ENCODE measurements around the gene MEIS3. TPM values are rescaled to one million over a fixed set of nuclear protein-coding genes. Genes with fewer than 3 reads are reported as not detected.
A peak's percentile ranks its signal among the peaks of the same experiment; 100 is the strongest.

The MEIS3 gene
- total and polyA plus RNA-seq, 5 donors from 2014 or later: 0.13 to 1.0 (median 0.44) TPM; not detected in 2

DNA sequence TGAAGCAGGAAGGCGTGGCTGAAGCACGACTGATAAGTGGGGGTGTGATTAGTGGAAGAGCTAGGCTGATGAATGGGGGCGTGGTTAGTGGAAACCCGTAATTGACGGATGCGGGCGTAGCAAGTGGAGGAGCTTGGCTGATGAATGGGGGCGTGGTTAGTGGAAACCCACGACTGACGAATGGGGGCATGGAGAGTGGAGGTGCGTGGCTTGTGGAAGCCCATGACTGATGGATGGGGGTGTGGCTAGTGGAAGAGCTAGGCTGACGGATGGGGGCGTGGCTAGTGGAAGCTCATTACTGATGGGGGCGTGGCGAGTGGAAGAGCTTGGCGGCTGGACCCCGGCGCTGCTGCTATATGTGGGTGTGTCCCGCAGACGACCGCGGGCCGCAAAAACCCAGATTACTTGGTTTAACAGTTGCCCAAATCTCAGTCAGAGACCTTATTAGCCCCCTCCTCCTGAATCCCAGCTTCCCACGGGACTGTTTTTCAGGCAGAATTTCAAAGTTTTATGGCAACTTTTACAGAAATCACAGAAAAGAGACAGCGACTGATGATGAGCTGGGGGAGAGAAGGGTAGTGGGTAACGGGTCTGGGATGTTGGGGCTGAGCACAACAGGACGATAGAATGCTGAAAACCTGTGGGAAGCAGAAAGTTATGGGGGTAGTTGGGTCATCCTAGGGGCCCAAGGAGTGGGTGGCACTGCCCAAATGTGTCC, 9.0 kb upstream of the MEIS3 start:
- Histone ChIP-seq H3K4me3 (ENCODE audit: low read depth, low read length) (peak overlapping the region; percentile 48), H3K36me3 (ENCODE audit: control insufficient read depth, insufficient read depth, low read length) (no peaks in the 10 kb centered on the region), H3K27me3 (ENCODE audit: control insufficient read depth, insufficient read depth, low read length) (peaks cover 7% of the 10 kb centered on the region), H3K27ac (ENCODE audit: insufficient read depth, low read length, poor library complexity, severe bottlenecking) (peak overlapping the region; percentile 24), H3K4me1 (ENCODE audit: control insufficient read depth, insufficient read depth, low read length, poor library complexity, severe bottlenecking) (peaks cover 35% of the 10 kb centered on the region), H3K9me3 (ENCODE audit: control insufficient read depth in 2 of 2, low read length in 2 of 2) (no peaks in the 10 kb centered on the region)
- H3K4me1 Mint-ChIP-seq: peaks cover 0 to 25% (median 7%) of the 10 kb centered on the region in 4 donors
- no peaks in the 10 kb centered on the region for H3K36me3 Mint-ChIP-seq
- no peak overlapping the region for H3K4me3 Mint-ChIP-seq
- peaks cover 48% of the 10 kb centered on the region for H3K27me3 Mint-ChIP-seq
- no peak overlapping the region for H3K27ac Mint-ChIP-seq
- ATAC-seq (ENCODE audit: low read depth in 2 of 2) (peak; percentile 79 to 82), DNase-seq (peak; percentile 82 to 94 (median 83))
- H3K9me3 Mint-ChIP-seq: peaks cover 0 to 2% (median 0%) of the 10 kb centered on the region in 7 donors

GRCh38 chr19:47427241-47428176, 8.2 kb upstream of the MEIS3 start:
- Mint-ChIP-seq H3K27ac (no peak overlapping the region), H3K4me1 (peaks cover 0 to 26% (median 4%) of the 10 kb centered on the region in 4 donors), H3K27me3 (peaks cover 52% of the 10 kb centered on the region), H3K36me3 (peaks cover 4% of the 10 kb centered on the region), H3K9me3 (peaks cover 0 to 4% (median 0%) of the 10 kb centered on the region in 7 donors), H3K4me3 (no peak overlapping the region)
- Histone ChIP-seq H3K36me3 (ENCODE audit: control insufficient read depth, insufficient read depth, low read length) (no peaks in the 10 kb centered on the region), H3K9me3 (ENCODE audit: control insufficient read depth in 2 of 2, low read length in 2 of 2) (no peaks in the 10 kb centered on the region), H3K27ac (ENCODE audit: insufficient read depth, low read length, poor library complexity, severe bottlenecking) (peak overlapping the region; percentile 24), H3K27me3 (ENCODE audit: control insufficient read depth, insufficient read depth, low read length) (peaks cover 14% of the 10 kb centered on the region), H3K4me3 (ENCODE audit: low read depth, low read length) (peak overlapping the region; percentile 32), H3K4me1 (ENCODE audit: control insufficient read depth, insufficient read depth, low read length, poor library complexity, severe bottlenecking) (peaks cover 35% of the 10 kb centered on the region)
- ATAC-seq (ENCODE audit: low read depth in 2 of 2) (peak; percentile 52 to 62), DNase-seq (peak; percentile 58 to 69 (median 69))

GRCh38 chr19:47423203-47423882, 4.0 kb upstream of the MEIS3 start:
- peaks cover 4% of the 10 kb centered on the region for H3K36me3 Mint-ChIP-seq

GRCh38 chr19:47422417-47423163, 3.3 kb upstream of the MEIS3 start:
- Mint-ChIP-seq H3K4me1 (peaks cover 4 to 41% (median 21%) of the 10 kb centered on the region in 4 donors), H3K36me3 (peaks cover 8% of the 10 kb centered on the region), H3K27ac (peak overlapping the region in 1 of 3 donors; percentile 84), H3K9me3 (peaks cover 0 to 6% (median 0%) of the 10 kb centered on the region in 7 donors), H3K4me3 (peak overlapping the region in 1 of 4 donors; percentile 64), H3K27me3 (peaks cover 87% of the 10 kb centered on the region)
- ATAC-seq (ENCODE audit: low read depth in 2 of 2) (no peak), DNase-seq (no peak)
- no peak overlapping the region for H3K4me3 ChIP-seq (ENCODE audit: low read depth, low read length)
- no peak overlapping the region for H3K27ac ChIP-seq (ENCODE audit: insufficient read depth, low read length, poor library complexity, severe bottlenecking)
- H3K36me3 ChIP-seq (ENCODE audit: control insufficient read depth, insufficient read depth, low read length): no peaks in the 10 kb centered on the region
- H3K27me3 ChIP-seq (ENCODE audit: control insufficient read depth, insufficient read depth, low read length): peaks cover 28% of the 10 kb centered on the region
- peaks cover 36% of the 10 kb centered on the region for H3K4me1 ChIP-seq (ENCODE audit: control insufficient read depth, insufficient read depth, low read length, poor library complexity, severe bottlenecking)
- H3K9me3 ChIP-seq (ENCODE audit: control insufficient read depth in 2 of 2, low read length in 2 of 2): no peaks in the 10 kb centered on the region

More at GRCh38 chr19:47423203-47423882, 4.0 kb upstream of the MEIS3 start:
- Mint-ChIP-seq H3K4me3 (no peak overlapping the region), H3K9me3 (peaks cover 0 to 6% (median 0%) of the 10 kb centered on the region in 7 donors), H3K27ac (no peak overlapping the region), H3K4me1 (peaks cover 0 to 34% (median 15%) of the 10 kb centered on the region in 4 donors), H3K27me3 (peaks cover 79% of the 10 kb centered on the region)
- H3K27me3 ChIP-seq (ENCODE audit: control insufficient read depth, insufficient read depth, low read length): peaks cover 24% of the 10 kb centered on the region
- no peaks in the 10 kb centered on the region for H3K9me3 ChIP-seq (ENCODE audit: control insufficient read depth in 2 of 2, low read length in 2 of 2)
- H3K4me1 ChIP-seq (ENCODE audit: control insufficient read depth, insufficient read depth, low read length, poor library complexity, severe bottlenecking): peaks cover 39% of the 10 kb centered on the region
- DNase-seq (no peak), ATAC-seq (ENCODE audit: low read depth in 2 of 2) (no peak)
- H3K27ac ChIP-seq (ENCODE audit: insufficient read depth, low read length, poor library complexity, severe bottlenecking): no peak overlapping the region
- no peaks in the 10 kb centered on the region for H3K36me3 ChIP-seq (ENCODE audit: control insufficient read depth, insufficient read depth, low read length)
- H3K4me3 ChIP-seq (ENCODE audit: low read depth, low read length): no peak overlapping the region

GRCh38 chr19:47421844-47422395, 2.6 kb upstream of the MEIS3 start:
- no peak overlapping the region for H3K4me3 ChIP-seq (ENCODE audit: low read depth, low read length)
- H3K27me3 ChIP-seq (ENCODE audit: control insufficient read depth, insufficient read depth, low read length): peaks cover 29% of the 10 kb centered on the region
- Mint-ChIP-seq H3K27me3 (peaks cover 90% of the 10 kb centered on the region), H3K4me3 (no peak overlapping the region), H3K27ac (no peak overlapping the region), H3K36me3 (peaks cover 9% of the 10 kb centered on the region), H3K9me3 (peaks cover 0 to 6% (median 0%) of the 10 kb centered on the region in 7 donors), H3K4me1 (peaks cover 4 to 45% (median 23%) of the 10 kb centered on the region in 4 donors)
- DNase-seq: no peak
- no peak overlapping the region for H3K27ac ChIP-seq (ENCODE audit: insufficient read depth, low read length, poor library complexity, severe bottlenecking)
- peaks cover 30% of the 10 kb centered on the region for H3K4me1 ChIP-seq (ENCODE audit: control insufficient read depth, insufficient read depth, low read length, poor library complexity, severe bottlenecking)
- no peaks in the 10 kb centered on the region for H3K9me3 ChIP-seq (ENCODE audit: control insufficient read depth in 2 of 2, low read length in 2 of 2)
- ATAC-seq (ENCODE audit: low read depth in 2 of 2): no peak
- no peaks in the 10 kb centered on the region for H3K36me3 ChIP-seq (ENCODE audit: control insufficient read depth, insufficient read depth, low read length)

DNA sequence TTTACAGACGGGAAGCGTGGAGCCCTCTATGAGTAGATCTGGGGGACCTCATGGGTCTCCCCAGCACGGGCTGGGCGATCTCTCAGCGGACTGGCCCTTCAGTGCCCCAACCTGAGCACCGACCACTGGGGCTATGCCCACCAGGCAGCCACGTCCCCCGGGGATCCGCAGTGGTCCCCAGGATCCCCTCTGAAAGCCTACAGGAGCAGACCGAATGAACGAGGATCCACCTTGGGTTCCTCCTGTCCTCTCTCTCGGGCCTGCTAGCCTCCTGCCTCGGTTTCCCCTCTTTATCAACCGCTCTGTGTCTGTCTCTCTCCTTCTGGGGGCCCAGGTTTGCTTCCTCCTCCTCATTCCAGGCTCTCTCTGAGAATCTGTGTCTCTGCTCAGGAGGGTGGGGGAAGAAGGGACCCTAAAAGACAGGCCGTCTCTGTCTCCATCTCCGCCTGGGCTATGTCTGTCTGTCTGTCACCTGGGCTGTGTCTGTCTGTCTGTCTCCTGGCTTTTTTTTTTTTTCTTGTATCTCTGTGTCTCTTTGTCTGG, 2.0 kb upstream of the MEIS3 start:
- H3K36me3 Mint-ChIP-seq: peaks cover 9% of the 10 kb centered on the region
- peaks cover 4 to 48% (median 23%) of the 10 kb centered on the region in 4 donors for H3K4me1 Mint-ChIP-seq
- H3K27ac Mint-ChIP-seq: peak overlapping the region in 1 of 3 donors; percentile 58
- Histone ChIP-seq H3K4me3 (ENCODE audit: low read depth, low read length) (no peak overlapping the region), H3K9me3 (ENCODE audit: control insufficient read depth in 2 of 2, low read length in 2 of 2) (no peaks in the 10 kb centered on the region), H3K27ac (ENCODE audit: insufficient read depth, low read length, poor library complexity, severe bottlenecking) (no peak overlapping the region), H3K27me3 (ENCODE audit: control insufficient read depth, insufficient read depth, low read length) (peaks cover 29% of the 10 kb centered on the region), H3K4me1 (ENCODE audit: control insufficient read depth, insufficient read depth, low read length, poor library complexity, severe bottlenecking) (peaks cover 30% of the 10 kb centered on the region), H3K36me3 (ENCODE audit: control insufficient read depth, insufficient read depth, low read length) (no peaks in the 10 kb centered on the region)
- no peak for ATAC-seq (ENCODE audit: low read depth in 2 of 2)
- no peak for DNase-seq
- H3K27me3 Mint-ChIP-seq: peaks cover 89% of the 10 kb centered on the region
- peaks cover 0 to 6% (median 0%) of the 10 kb centered on the region in 7 donors for H3K9me3 Mint-ChIP-seq
- peak overlapping the region in 2 of 4 donors; percentile 13 to 39 for H3K4me3 Mint-ChIP-seq

Data from CD4-positive, CD25-positive, alpha-beta regulatory T cell (primary cell).